Measurements from ENCODE around the gene TNRC18. TPM values are rescaled to one million over a fixed set of nuclear protein-coding genes. Genes with fewer than 3 reads are reported as not detected.

The TNRC18 gene
- total RNA-seq, 2 donors from 2014 or later, result 67.6 to 69.0 TPM

DNA sequence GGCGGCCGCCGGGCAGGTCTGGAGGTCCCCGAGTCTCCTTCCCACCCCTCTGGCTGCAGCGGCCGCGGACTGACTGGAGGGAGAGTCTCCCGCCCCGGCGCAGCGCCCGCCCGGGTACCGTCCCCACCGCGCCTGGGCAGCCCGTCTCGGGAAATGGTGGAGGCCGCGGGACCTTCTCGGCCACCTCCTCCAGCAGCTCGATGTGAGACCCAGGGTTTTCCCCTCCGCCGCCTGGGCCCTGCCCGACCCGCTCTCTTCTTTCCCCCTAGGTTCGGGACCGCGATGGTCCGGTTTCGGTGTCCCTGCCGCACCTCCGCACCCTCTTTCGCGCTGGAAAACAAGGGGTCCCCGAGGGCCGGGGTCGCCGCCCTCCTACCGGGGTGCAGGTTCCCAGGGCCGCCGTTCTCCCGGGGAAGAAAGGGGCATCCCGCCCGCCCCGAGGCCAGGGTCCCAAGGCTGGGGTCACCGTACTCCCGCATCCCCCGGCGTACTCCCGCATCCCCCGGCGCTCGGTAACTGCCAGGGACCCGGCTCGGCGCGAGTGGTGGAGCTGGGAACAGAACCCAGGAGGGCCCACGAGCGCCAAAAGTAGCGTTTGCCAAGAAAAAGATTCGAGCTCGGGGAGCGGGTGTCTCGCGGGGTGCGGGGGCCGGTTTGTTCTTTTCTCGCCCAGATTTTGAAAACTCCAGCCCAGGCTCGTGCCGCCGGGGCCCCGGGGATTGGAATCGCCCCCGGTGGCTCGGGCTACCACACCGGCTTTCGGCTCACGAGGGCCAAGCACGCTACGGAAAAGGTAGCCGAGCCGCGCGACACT, 3.4 kb downstream of the TNRC18 start:
- DNase-seq (peak; percentile 34 to 39), ATAC-seq (replicated peaks in 1 of 2) (peak in 1 of 2 donors; percentile 14)
- Mint-ChIP-seq H3K9me3 (no peaks in the 10 kb centered on the region), H3K27me3 (ENCODE audit: low read depth) (peaks cover 39% of the 10 kb centered on the region), H3K27ac (no peak overlapping the region), H3K4me3 (peak overlapping the region; percentile 78 to 84), H3K36me3 (ENCODE audit: insufficient read depth in 2 of 2) (no peaks in the 10 kb centered on the region), H3K4me1 (ENCODE audit: low read depth) (peaks cover 26% of the 10 kb centered on the region)

DNA sequence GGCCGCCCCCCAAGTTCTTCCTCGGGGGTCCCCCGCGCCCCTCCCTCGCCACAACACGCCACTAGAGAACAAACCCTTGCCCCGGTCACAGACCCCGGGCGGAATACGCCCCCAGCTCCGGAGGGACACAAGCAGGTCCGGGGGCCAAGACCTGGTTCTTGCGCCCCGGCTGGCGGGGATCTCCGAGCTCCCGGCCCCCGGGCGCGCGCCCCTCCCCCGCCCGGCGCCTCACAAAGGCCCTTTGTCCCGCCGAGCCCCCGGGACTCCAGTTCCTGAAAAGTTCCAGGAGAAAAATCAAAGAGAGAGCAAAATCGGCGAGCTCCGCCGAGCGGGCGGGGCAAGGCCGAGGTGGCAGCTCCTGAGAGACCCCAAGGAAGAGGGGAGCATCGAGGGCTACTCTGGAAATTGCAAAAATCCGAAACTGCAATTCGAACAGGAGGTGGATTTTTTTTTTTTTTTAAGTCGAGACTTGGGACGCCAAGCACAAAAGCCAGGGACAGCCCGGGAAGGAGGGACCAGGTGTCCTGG, 4.0 kb downstream of the TNRC18 start:
- DNase-seq (no peak), ATAC-seq (replicated peaks in 1 of 2) (no peak)
- peaks cover 39% of the 10 kb centered on the region for H3K27me3 Mint-ChIP-seq (ENCODE audit: low read depth)
- H3K4me3 Mint-ChIP-seq, result peak overlapping the region; percentile 75 to 84
- H3K9me3 Mint-ChIP-seq, result no peaks in the 10 kb centered on the region
- no peak overlapping the region for H3K27ac Mint-ChIP-seq
- H3K4me1 Mint-ChIP-seq (ENCODE audit: low read depth), result peaks cover 19% of the 10 kb centered on the region
- no peaks in the 10 kb centered on the region for H3K36me3 Mint-ChIP-seq (ENCODE audit: insufficient read depth in 2 of 2)

DNA sequence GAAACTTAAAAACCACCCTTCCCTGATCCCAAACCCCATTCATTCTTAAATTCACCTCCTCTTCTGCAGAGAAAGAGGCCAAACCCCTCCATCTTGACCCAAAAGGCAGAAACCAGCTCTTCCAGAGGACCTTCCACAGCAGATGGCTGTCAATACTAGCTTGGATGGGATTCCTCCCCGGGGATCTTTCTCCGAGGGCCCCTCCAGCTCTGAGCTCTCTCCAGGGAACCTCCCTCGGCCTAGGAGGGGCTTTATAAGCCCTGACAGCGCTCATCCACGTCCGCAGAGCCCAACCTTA, 5.4 kb downstream of the TNRC18 start:
- no peaks in the 10 kb centered on the region for H3K36me3 Mint-ChIP-seq (ENCODE audit: insufficient read depth in 2 of 2)
- DNase-seq (no peak), ATAC-seq (replicated peaks in 1 of 2) (no peak)
- H3K27me3 Mint-ChIP-seq (ENCODE audit: low read depth), result peaks cover 41% of the 10 kb centered on the region
- H3K27ac Mint-ChIP-seq, result no peak overlapping the region
- peak overlapping the region; percentile 18 to 34 for H3K4me3 Mint-ChIP-seq
- H3K4me1 Mint-ChIP-seq (ENCODE audit: low read depth), result peaks cover 14% of the 10 kb centered on the region
- H3K9me3 Mint-ChIP-seq, result no peaks in the 10 kb centered on the region

DNA sequence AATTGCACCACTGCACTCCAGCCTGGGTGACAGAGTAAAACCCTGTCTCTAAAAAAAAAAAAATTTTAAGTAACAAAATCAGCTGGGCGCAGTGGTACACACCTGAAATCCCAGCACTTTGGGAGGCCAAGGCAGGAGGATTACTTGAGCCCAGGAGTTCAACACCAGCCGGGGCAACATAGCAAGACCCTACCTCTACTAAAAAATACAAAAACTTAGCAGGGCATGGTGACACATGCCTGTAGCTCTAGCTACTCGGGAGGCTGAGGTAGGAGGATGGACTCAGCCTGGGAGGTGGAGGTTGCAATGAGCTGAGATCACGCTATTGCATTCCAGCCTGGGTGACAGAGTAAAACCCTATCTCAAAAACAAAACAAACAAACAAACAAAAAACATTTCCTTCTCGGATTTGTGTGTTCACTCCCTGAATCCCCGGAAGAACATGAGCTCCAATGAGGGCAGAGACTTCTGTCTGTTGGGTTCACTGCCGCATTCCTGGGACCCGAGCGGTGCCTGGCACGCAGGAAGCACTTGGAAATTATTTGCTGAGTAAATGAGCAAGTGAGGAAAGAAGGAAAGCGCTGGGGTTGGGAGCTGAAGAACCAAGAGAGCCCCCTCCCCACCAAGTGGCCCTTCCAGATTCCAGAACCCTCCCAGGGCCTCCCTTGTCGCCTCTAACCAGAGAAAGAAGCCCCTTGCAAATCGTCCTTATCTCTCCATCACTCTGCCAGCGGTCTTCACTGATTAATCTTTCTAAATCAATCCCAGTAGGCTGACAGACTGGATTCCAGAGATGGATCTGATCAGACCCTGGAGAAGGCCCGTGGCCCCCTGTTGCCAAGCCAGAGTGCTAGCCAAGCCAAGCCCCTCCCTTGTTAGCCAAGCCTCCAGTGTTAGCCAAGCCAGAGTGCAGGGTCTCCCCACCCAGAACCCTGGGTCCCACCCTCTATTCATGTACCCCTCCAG, 6.2 kb downstream of the TNRC18 start:
- Mint-ChIP-seq H3K27me3 (ENCODE audit: low read depth) (peaks cover 43% of the 10 kb centered on the region), H3K4me1 (ENCODE audit: low read depth) (peaks cover 14% of the 10 kb centered on the region), H3K9me3 (no peaks in the 10 kb centered on the region), H3K4me3 (no peak overlapping the region), H3K27ac (no peak overlapping the region), H3K36me3 (ENCODE audit: insufficient read depth in 2 of 2) (no peaks in the 10 kb centered on the region)
- no peak for ATAC-seq (replicated peaks in 1 of 2)
- no peak for DNase-seq

DNA sequence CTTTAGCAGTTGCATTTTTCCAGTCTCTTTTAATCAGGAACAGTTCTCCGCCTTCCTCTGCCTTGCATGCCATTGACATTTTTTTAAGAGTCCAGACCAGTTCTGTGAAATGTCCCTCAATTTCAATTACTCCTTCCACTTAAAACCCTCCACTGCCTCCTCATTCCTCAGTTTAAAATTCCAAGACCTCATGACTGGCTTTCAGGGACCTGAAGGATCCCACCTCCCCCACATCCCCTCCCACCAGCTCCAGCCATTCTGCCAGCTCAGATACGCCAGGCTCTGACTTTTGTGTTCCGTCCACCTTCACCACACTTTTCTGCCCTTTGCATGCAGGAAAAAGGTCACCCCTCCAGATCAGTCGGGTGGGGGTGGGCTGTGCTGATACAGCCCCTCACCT, 8.7 kb downstream of the TNRC18 start:
- Mint-ChIP-seq H3K27ac (no peak overlapping the region), H3K36me3 (ENCODE audit: insufficient read depth in 2 of 2) (no peaks in the 10 kb centered on the region), H3K27me3 (ENCODE audit: low read depth) (peaks cover 50% of the 10 kb centered on the region), H3K4me1 (ENCODE audit: low read depth) (peaks cover 9% of the 10 kb centered on the region), H3K4me3 (no peak overlapping the region), H3K9me3 (no peaks in the 10 kb centered on the region)
- ATAC-seq (replicated peaks in 1 of 2) (no peak), DNase-seq (no peak)

DNA sequence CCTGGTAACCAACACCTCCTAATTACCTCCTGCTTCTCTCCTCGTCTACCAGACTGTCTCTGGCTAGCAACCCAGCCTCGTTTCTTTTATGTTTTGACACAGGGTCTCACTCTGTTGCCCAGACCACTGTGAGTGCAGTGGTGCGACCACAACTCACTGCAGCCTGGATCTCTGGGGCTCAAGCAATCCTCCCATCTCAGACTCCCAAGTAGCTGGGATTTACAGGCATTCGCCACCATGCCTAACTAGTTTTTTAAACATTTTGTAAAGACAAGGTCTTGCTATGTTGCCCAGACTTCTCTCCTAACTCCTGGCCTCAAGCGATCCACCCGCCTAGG, 10.2 kb downstream of the TNRC18 start:
- no peaks in the 10 kb centered on the region for H3K9me3 Mint-ChIP-seq
- no peaks in the 10 kb centered on the region for H3K4me1 Mint-ChIP-seq (ENCODE audit: low read depth)
- ATAC-seq (replicated peaks in 1 of 2) (no peak), DNase-seq (no peak)
- H3K36me3 Mint-ChIP-seq (ENCODE audit: insufficient read depth in 2 of 2), result no peaks in the 10 kb centered on the region
- peaks cover 46% of the 10 kb centered on the region for H3K27me3 Mint-ChIP-seq (ENCODE audit: low read depth)
- no peak overlapping the region for H3K27ac Mint-ChIP-seq
- no peak overlapping the region for H3K4me3 Mint-ChIP-seq

DNA sequence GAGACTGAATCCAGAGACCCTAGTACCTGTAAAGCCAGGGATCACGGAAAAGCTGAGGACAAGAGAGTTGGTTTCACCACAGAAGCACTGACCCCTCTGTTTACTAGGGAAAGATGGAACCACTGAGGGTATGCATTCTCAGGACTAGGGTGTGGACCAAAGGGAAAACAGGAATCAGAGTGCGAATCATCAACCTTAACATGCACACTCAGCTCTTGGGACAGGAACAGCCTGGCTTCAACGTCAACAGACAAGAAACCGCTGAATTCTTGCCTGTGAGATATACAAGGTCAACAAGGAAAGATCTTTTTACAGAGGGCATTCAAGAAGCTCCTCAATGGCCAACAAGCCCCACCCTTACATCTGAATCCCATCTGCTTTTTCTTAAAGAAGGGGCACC, 14.9 kb downstream of the TNRC18 start:
- Mint-ChIP-seq H3K36me3 (ENCODE audit: insufficient read depth in 2 of 2) (no peaks in the 10 kb centered on the region), H3K9me3 (no peaks in the 10 kb centered on the region), H3K4me1 (ENCODE audit: low read depth) (no peaks in the 10 kb centered on the region), H3K27ac (no peak overlapping the region), H3K27me3 (ENCODE audit: low read depth) (peaks cover 20% of the 10 kb centered on the region), H3K4me3 (no peak overlapping the region)
- DNase-seq, result no peak
- no peak for ATAC-seq (replicated peaks in 1 of 2)

DNA sequence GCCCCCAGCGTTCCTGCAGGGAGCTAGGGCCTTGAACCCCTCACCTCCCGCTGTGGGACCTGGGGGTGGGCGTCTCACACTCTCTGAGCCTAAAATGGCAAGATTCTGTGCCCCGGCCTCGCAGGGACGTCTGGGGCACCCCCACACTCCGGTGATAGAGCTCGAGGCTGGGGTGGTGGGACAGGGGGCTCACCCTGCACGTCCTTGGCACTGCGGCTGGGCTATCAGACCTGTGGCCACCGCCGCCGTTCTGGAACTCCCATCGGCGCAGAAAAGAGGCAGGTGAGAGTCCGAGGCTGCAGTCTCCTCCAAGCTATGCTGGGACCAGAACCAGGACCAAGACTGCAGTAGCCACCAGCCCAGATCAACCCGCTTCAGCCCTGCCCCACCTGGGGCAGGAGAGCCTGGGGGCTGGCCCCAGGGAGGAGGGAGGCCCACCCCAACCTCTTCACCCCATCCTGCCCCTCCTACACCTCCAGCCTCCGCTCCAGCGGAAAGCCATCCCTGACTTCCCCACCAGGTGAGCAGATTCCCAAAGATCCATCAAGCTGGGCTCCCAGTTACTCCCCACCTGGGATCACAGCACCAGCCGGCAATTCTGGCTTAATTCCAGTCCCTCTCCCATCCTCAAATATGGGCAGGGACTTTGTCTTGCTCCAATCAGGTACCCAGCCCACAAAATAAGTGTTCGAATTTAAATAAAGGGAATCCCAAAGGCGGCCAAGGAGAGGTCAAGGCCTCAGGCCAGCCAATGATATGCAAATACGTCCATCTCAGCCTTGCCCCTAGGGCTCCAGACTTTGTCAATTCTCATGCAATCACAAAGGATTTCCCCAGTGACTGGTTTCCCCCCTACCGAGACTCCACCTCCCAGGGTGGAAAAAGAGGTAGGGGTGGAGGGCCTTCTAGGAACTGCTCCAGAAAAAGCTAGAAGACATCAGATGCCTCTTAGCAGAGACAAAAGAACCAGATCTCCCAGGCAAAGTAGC, 16.4 kb downstream of the TNRC18 start:
- Mint-ChIP-seq H3K4me3 (no peak overlapping the region), H3K27me3 (ENCODE audit: low read depth) (peaks cover 13% of the 10 kb centered on the region), H3K4me1 (ENCODE audit: low read depth) (no peaks in the 10 kb centered on the region), H3K9me3 (no peaks in the 10 kb centered on the region), H3K27ac (no peak overlapping the region), H3K36me3 (ENCODE audit: insufficient read depth in 2 of 2) (no peaks in the 10 kb centered on the region)
- no peak for ATAC-seq (replicated peaks in 1 of 2)
- DNase-seq, result no peak

DNA sequence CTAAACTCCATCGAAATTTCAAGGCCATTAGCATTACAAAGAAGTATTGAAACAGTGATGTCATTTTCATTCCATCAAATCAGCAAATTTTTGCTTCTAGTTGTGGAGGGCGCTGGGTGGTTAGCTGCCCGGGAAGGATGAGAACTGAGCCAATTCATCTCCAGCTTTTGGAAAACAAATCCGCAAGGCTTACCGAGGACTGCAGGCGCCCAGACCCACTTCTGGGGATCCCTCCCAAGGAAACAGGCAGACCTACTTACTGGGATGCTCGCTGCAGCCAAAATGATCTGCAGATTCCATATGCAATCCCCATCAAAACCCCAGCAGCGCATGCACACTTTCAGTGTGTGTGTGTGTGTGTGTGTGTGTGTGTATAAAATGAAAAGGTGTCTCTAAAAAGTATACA, 19.2 kb downstream of the TNRC18 start:
- Mint-ChIP-seq H3K4me3 (no peak overlapping the region), H3K27ac (no peak overlapping the region), H3K27me3 (ENCODE audit: low read depth) (no peaks in the 10 kb centered on the region), H3K9me3 (no peaks in the 10 kb centered on the region), H3K36me3 (ENCODE audit: insufficient read depth in 2 of 2) (no peaks in the 10 kb centered on the region), H3K4me1 (ENCODE audit: low read depth) (no peaks in the 10 kb centered on the region)
- DNase-seq, result no peak
- ATAC-seq (replicated peaks in 1 of 2), result no peak

DNA sequence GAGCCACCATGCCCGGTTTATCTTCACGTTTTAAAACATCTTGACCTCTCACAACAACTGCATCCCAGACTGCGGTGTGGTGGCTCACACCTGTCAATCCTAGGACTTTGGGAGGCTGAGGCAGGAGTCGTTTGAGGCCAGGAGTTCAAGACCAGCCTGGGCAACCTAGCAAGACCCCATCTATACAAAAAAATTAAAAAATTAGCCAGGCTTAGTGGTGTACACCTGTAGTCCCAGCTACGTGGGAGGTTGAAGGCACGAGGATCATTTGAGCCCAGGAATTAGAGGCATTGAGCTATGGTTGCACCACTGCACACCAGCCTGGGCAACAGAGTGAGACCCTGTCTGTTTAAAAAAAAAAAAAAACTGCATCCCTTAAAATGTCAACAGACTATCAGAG, 20.2 kb downstream of the TNRC18 start:
- Mint-ChIP-seq H3K4me3 (no peak overlapping the region), H3K36me3 (ENCODE audit: insufficient read depth in 2 of 2) (no peaks in the 10 kb centered on the region), H3K4me1 (ENCODE audit: low read depth) (no peaks in the 10 kb centered on the region), H3K9me3 (no peaks in the 10 kb centered on the region), H3K27ac (no peak overlapping the region), H3K27me3 (ENCODE audit: low read depth) (no peaks in the 10 kb centered on the region)
- ATAC-seq (replicated peaks in 1 of 2) (no peak), DNase-seq (no peak)

DNA sequence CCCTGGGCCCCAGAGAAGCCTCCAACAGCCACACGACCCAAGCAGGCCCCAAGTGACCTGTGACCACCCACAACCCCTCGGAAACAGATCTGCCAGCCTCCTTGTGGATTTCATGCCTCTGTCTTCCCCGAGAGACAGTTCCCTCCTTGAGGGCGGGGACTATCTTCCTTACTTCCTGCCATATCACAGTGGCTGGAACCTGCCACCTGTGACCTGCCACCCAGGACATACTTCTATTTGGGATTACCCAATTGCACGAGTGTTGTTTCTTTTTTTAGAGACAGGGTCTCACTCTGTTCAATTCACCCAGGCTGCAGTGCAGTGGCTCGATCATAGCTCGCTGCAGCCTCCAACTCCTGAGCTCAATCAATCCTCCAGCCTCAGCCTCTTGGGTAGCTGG, 25.9 kb downstream of the TNRC18 start:
- Mint-ChIP-seq H3K9me3 (no peaks in the 10 kb centered on the region), H3K4me1 (ENCODE audit: low read depth) (peaks cover 26% of the 10 kb centered on the region), H3K4me3 (peak overlapping the region; percentile 76 to 91), H3K36me3 (ENCODE audit: insufficient read depth in 2 of 2) (peaks cover 7 to 11% of the 10 kb centered on the region in 2 donors), H3K27me3 (ENCODE audit: low read depth) (no peaks in the 10 kb centered on the region), H3K27ac (peak overlapping the region; percentile 93)
- no peak for ATAC-seq (replicated peaks in 1 of 2)
- DNase-seq, result peak in 1 of 2 donors; percentile 28

DNA sequence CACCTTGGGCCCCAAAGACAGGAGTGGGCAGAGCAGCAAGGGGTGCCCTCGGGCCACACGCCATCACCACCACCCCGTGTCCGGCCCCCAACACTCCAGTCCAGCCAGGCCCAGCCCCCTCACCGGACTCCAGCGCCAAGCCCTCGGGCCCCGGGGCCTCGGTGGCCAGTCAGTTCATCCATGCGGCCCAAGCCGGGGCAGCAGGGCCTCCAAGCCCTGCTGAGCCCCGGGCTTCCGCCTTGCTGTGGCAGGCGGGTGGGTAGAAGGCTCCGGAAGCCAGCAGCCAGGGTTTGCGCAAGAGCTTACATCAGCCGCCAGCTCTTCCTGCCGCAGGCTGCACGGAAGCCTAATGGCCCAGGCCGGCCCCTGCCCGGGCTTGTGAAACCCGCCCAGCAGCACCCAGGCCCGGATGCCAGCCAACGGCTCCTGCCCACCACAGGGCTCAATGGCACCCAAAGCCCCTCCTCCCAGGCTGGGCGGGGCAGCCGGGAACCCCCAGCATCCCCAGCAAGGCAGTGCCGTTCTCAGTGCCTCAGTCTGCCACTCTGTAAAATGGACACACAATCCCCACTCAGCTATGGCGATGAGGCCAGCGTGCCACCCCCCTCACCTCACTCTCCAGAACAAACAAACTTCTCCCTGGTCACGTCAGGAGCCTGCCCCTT, 26.5 kb downstream of the TNRC18 start:
- peak; percentile 95 for ATAC-seq (replicated peaks in 1 of 2)
- Mint-ChIP-seq H3K9me3 (no peaks in the 10 kb centered on the region), H3K4me3 (peak overlapping the region; percentile 76 to 91), H3K27ac (peak overlapping the region; percentile 93), H3K4me1 (ENCODE audit: low read depth) (peaks cover 26% of the 10 kb centered on the region), H3K27me3 (ENCODE audit: low read depth) (no peaks in the 10 kb centered on the region), H3K36me3 (ENCODE audit: insufficient read depth in 2 of 2) (peaks cover 7 to 11% of the 10 kb centered on the region in 2 donors)
- DNase-seq, result peak; percentile 93 to 94
